ENCODE results near the gene FBN1. TPM values are rescaled to one million over a fixed set of nuclear protein-coding genes. Genes with fewer than 3 reads are reported as not detected.

The FBN1 gene
- total RNA-seq, 1 experiment from 2014 or later: 5.5 TPM

DNA sequence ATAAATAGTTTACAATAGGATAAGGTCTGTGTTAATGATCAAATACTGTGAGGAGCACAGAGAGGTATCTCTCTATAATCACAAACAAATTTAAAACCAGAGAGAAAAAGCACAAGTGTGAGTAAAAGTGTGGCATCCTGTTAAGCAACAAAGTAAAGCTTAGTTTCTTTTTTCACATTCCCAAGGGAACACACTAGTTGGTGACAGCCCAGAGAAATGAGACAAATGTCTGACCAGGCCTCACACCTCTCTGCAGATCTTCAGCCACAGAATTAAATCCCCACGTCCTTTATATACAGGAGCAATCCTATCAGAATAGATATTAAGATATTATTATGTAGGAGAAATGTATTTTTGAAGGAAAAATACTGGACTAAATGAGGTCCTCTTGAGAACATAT, 2.7 kb downstream of the FBN1 start:
- H3K27me3 ChIP-seq (ENCODE audit: control insufficient read depth, insufficient read depth, low read length): peaks cover 34% of the 10 kb centered on the region
- DNase-seq: no peak
- no peak overlapping the region for H3K4me3 ChIP-seq (ENCODE audit: insufficient read depth, low read depth, low read length)
- H3K36me3 ChIP-seq (replicated peaks; ENCODE audit: control insufficient read depth, insufficient read depth, low read length): no peaks in the 10 kb centered on the region

DNA sequence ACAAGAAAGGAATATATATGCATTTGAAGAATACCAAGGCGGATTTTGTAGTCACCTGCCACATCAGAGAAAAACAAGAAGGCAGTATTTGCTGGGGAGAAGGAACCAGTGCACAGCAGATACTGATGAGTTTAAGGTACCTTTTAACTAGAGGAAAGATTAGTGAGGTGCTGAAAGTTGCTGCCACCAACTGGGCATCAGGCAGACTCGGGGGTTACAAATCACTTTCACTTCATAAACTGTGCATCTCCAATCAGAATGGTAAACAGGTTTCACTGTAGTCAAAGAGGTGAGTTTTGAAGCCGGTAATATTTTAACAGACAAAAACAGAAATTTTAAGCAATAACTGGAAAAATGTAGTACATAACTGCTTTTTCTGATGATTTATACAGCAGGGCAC, 4.1 kb downstream of the FBN1 start:
- Histone ChIP-seq H3K36me3 (replicated peaks; ENCODE audit: control insufficient read depth, insufficient read depth, low read length) (no peaks in the 10 kb centered on the region), H3K4me3 (ENCODE audit: insufficient read depth, low read depth, low read length) (no peak overlapping the region), H3K27me3 (ENCODE audit: control insufficient read depth, insufficient read depth, low read length) (peaks cover 29% of the 10 kb centered on the region)
- DNase-seq: peak; percentile 20

DNA sequence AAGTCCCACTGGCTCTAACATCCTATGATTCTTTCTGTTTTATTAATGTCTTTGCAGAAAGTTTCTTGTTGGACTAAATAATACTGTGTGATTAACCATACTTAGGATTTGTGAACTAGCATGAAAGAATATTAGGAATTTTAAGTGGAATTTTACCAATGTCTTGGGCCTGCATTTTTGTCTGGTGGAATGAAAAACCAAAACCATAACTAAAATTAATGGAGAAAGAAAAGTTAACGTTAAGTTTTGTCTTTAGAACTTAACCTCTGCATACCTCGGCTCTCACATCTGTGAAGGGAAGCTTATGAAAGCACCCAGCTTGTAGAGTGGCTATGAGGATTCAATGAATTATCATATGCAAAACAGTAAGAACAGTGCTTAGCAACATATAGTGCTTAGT, 6.5 kb downstream of the FBN1 start:
- Histone ChIP-seq H3K4me3 (ENCODE audit: insufficient read depth, low read depth, low read length) (no peak overlapping the region), H3K36me3 (replicated peaks; ENCODE audit: control insufficient read depth, insufficient read depth, low read length) (no peaks in the 10 kb centered on the region), H3K27me3 (ENCODE audit: control insufficient read depth, insufficient read depth, low read length) (peaks cover 6% of the 10 kb centered on the region)
- DNase-seq: no peak

DNA sequence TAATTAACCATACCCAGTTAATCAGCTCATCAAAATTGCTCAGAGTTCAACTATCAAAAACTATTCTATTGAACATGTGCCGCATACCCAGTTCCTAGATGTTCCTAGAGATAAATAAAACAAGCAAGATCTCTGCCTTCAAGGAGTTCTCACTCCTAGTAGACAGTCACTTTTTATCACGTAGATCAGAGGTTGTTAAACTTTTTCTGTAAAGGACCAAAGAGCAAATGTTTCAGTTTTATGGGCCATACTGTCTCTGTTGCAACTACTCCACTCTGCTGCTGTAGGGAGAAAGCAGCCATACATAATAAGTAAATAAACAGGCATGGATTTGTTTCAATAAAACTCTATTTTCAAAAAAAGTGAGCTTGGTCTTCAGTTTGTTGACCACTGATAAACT, 7.9 kb downstream of the FBN1 start:
- Histone ChIP-seq H3K27me3 (ENCODE audit: control insufficient read depth, insufficient read depth, low read length) (no peaks in the 10 kb centered on the region), H3K36me3 (replicated peaks; ENCODE audit: control insufficient read depth, insufficient read depth, low read length) (no peaks in the 10 kb centered on the region), H3K4me3 (ENCODE audit: insufficient read depth, low read depth, low read length) (no peak overlapping the region)
- no peak for DNase-seq

DNA sequence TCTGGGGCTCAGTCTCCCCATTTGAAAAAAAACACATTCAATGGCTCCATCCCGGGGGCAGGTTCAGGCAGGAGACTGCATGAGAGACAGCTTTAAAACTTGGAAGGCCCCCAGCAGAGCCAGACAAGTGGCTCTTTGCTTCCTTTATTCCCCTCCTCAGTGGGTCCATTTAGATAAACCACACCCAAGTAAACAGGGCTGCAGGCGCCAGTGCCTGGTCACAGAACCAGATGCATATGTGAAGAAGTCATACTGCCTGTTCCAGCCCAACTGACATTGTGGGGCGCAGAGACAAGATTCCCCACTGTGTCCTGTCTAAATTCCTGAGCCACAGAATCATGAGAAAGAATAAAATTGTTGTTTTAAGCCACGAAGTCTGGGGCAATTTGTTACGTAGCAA, 9.0 kb downstream of the FBN1 start:
- DNase-seq: no peak
- no peaks in the 10 kb centered on the region for H3K36me3 ChIP-seq (replicated peaks; ENCODE audit: control insufficient read depth, insufficient read depth, low read length)
- no peak overlapping the region for H3K4me3 ChIP-seq (ENCODE audit: insufficient read depth, low read depth, low read length)
- H3K27me3 ChIP-seq (ENCODE audit: control insufficient read depth, insufficient read depth, low read length): no peaks in the 10 kb centered on the region

DNA sequence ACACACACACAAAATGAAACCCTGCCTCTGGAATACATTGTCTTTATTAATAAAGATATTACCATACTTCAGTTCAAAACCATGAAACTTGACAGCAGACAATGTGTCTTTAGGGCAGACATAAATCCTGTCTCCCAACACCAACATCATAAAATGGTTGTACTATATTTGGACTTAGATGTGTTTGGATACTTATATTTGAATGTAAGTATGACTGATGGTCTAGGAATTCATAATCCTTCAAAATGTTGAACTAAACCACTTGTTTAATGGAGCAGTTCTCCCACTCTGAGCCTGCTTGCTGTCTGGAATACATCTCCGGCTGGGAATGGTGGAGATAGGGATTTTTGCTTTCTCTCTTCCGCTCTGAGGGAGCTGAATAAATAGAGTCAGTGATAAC, 10.6 kb downstream of the FBN1 start:
- H3K4me3 ChIP-seq (ENCODE audit: insufficient read depth, low read depth, low read length): no peak overlapping the region
- no peak for DNase-seq
- no peaks in the 10 kb centered on the region for H3K36me3 ChIP-seq (replicated peaks; ENCODE audit: control insufficient read depth, insufficient read depth, low read length)
- no peaks in the 10 kb centered on the region for H3K27me3 ChIP-seq (ENCODE audit: control insufficient read depth, insufficient read depth, low read length)

DNA sequence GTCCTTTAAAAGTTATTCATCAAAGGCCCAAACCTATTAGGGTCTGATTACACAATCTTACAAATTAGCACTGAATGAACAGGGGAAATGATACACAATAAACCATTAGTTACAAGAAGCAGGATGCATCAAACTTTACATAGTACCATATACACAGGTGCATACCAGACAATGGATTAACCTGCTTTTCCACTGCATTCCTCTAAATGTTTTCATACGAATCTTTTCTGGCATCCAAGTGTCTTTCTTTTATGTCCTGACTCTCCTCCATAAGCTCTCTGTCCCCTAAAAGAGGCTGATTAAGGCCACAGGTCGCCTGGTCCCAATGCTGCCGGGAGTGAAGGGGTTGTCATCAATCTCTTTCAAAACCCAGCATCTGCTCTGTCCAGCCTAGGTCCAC, 11.4 kb downstream of the FBN1 start:
- Histone ChIP-seq H3K27me3 (ENCODE audit: control insufficient read depth, insufficient read depth, low read length) (no peaks in the 10 kb centered on the region), H3K4me3 (ENCODE audit: insufficient read depth, low read depth, low read length) (no peak overlapping the region), H3K36me3 (replicated peaks; ENCODE audit: control insufficient read depth, insufficient read depth, low read length) (no peaks in the 10 kb centered on the region)
- no peak for DNase-seq

DNA sequence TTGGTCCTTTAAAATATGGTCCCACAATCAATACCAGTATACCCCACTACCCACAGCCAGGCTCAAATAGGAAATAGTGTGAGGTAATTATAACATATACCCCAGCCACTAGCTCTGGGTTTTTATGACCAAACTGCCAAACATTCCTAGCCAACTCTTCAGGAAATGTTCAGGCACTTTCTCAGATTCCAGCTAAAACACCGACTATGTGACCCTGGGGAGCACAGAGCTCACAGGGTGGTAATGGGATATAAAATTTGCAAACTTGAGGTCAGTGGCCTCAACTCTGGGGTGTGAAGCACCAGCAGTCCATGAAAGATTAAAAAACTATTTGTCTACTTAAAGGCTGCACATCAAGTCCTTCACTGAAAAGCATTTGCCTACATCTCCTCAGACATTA, 12.9 kb downstream of the FBN1 start:
- DNase-seq: no peak
- no peaks in the 10 kb centered on the region for H3K36me3 ChIP-seq (replicated peaks; ENCODE audit: control insufficient read depth, insufficient read depth, low read length)
- no peaks in the 10 kb centered on the region for H3K27me3 ChIP-seq (ENCODE audit: control insufficient read depth, insufficient read depth, low read length)

DNA sequence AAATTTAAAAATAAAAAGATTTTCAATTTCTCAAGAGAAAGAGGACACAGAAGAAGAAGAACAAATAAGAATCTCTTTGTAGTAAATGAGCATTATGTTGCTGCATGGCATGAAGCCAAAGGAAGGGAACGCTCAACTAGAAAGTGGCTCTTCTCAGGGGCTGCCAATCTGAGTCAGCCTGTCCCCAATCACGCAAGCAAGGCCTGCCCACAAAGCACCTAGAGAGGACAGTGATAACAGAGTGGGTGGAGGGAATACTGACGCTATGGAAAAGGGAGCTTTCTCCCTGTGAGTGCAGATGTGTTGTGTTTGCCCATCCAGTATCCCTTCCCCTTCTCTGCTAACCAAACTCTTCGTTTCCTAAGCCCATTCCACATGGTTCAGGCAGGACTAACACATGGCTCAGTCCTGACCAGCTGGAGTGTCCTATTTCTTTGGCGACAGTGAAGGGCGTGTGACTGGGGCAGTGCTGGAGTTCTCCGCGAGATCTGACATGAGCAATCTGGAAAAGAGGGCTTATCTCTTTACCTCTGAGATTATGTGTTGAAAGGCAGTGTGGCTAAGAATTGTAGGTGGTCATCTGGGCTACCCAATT, 14.2 kb downstream of the FBN1 start:
- no peak for DNase-seq
- Histone ChIP-seq H3K27me3 (ENCODE audit: control insufficient read depth, insufficient read depth, low read length) (no peaks in the 10 kb centered on the region), H3K4me3 (ENCODE audit: insufficient read depth, low read depth, low read length) (no peak overlapping the region), H3K36me3 (replicated peaks; ENCODE audit: control insufficient read depth, insufficient read depth, low read length) (no peaks in the 10 kb centered on the region)

More for the DNA sequence above, 12.9 kb downstream of the FBN1 start:
- H3K4me3 ChIP-seq (ENCODE audit: insufficient read depth, low read depth, low read length): no peak overlapping the region

DNA sequence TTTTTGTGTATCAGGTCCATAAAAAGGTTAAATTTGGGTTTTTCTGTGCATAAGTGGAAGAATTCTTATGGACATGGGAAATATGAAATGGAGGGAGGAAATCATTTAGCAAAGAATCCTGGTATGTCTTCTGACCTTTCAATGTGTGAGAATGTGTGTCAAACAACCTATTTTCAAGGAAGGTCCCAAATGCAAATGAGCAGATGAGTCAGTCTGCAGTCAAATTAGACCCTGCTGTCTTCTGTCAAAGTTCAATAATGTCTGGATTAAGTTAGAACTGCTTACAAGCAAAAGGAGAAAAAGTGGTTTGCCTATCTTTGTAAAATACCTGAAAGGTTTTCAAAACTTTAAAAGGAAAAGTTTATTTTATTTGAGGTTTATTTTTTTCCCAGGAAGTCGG, 15.3 kb downstream of the FBN1 start:
- H3K36me3 ChIP-seq (replicated peaks; ENCODE audit: control insufficient read depth, insufficient read depth, low read length): no peaks in the 10 kb centered on the region
- no peaks in the 10 kb centered on the region for H3K27me3 ChIP-seq (ENCODE audit: control insufficient read depth, insufficient read depth, low read length)
- no peak overlapping the region for H3K4me3 ChIP-seq (ENCODE audit: insufficient read depth, low read depth, low read length)
- DNase-seq: no peak

DNA sequence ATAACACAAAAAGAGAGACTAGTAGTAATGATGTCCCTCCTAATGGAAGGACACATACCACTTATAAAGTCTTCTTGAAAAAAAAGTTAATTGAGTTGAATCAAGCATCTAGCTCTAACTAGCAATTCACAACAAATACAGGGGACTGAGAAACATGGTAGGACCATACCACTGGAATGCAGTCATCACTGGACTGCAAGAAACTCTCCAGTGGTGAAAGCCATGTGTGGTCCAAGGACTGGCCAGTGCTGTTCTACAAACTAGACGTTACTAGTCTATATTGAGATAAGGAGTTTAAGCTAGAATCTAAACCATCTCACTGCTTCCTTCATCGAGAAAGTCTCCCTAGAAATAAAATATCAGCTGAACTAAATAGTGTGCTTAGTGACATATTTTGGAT, 16.7 kb downstream of the FBN1 start:
- H3K27me3 ChIP-seq (ENCODE audit: control insufficient read depth, insufficient read depth, low read length): no peaks in the 10 kb centered on the region
- no peaks in the 10 kb centered on the region for H3K36me3 ChIP-seq (replicated peaks; ENCODE audit: control insufficient read depth, insufficient read depth, low read length)
- no peak overlapping the region for H3K4me3 ChIP-seq (ENCODE audit: insufficient read depth, low read depth, low read length)
- no peak for DNase-seq

DNA sequence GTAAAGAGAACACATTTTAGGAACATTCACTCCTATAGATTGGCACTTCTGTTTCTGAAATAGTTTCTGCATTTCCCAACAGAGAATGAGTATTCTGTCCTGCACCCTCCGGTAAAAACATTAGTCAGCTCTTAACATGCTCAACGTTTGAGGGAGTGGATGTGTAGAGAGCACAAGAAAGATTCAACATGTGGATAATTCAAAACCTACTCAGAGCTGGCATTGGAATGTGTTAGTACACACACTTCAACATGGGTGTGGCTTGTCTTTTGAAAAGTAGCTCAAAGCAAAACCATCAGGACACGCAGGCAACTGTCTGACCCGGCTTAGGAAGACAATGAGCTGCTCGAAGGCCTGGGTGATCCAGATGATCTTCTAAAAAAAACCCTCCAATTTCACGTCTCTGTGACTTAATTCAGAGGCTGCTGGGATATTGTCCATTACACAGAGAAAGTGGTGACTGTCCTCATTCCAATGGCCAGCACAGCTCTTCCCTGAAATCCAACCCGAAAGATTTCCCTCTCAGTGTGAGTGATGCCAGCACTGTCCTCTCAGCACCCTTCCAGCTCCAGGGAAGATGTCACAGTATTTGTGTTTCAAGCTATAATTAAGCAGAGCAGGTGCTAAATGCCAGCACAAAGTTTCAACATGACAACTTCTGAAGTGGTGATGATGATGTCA, 18.1 kb downstream of the FBN1 start:
- H3K4me3 ChIP-seq (ENCODE audit: insufficient read depth, low read depth, low read length): no peak overlapping the region
- no peaks in the 10 kb centered on the region for H3K36me3 ChIP-seq (replicated peaks; ENCODE audit: control insufficient read depth, insufficient read depth, low read length)
- no peak for DNase-seq
- no peaks in the 10 kb centered on the region for H3K27me3 ChIP-seq (ENCODE audit: control insufficient read depth, insufficient read depth, low read length)

DNA sequence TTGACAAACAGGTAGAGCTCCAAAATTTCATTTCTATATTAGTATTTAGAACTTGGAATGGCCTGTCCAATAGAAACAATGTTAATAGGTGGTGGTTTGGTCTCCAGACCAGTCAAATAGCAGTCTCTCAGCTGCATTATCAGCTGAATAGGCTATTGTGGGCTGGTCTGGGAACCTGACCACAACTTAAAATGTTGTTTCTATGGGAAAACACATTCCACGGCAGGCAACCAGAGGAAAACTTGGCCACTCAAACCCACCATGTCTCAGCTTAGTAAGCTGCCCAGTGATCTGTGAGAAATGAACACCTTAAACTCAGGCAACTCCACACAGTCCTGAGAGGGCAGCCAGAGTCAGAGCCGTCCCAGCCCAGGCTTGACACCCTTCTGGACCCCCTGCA, 20.4 kb downstream of the FBN1 start:
- no peak for DNase-seq

DNA sequence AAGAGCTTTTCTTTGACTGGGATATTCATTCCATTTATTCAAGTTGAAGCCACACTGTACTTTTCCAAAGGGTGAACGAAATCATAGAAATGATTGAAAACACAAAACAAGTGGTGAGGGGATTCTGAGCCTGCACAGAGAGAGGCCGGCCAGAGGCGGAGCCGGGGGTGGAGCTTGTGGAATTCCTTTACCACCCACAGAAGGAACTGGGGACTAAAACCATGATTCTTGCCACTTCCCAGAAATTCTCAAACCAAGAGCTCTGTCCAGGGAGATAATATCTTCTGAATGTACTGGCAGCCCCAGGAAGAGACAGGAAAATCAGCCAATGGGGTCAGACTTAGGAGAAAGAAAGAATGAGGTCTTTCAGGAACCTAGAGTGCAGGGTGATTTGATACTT, 20.8 kb downstream of the FBN1 start:
- Histone ChIP-seq H3K4me3 (ENCODE audit: insufficient read depth, low read depth, low read length) (no peak overlapping the region), H3K36me3 (replicated peaks; ENCODE audit: control insufficient read depth, insufficient read depth, low read length) (no peaks in the 10 kb centered on the region), H3K27me3 (ENCODE audit: control insufficient read depth, insufficient read depth, low read length) (no peaks in the 10 kb centered on the region)
- DNase-seq: peak; percentile 33

More for the DNA sequence above, 20.4 kb downstream of the FBN1 start:
- Histone ChIP-seq H3K4me3 (ENCODE audit: insufficient read depth, low read depth, low read length) (no peak overlapping the region), H3K36me3 (replicated peaks; ENCODE audit: control insufficient read depth, insufficient read depth, low read length) (no peaks in the 10 kb centered on the region), H3K27me3 (ENCODE audit: control insufficient read depth, insufficient read depth, low read length) (no peaks in the 10 kb centered on the region)

DNA sequence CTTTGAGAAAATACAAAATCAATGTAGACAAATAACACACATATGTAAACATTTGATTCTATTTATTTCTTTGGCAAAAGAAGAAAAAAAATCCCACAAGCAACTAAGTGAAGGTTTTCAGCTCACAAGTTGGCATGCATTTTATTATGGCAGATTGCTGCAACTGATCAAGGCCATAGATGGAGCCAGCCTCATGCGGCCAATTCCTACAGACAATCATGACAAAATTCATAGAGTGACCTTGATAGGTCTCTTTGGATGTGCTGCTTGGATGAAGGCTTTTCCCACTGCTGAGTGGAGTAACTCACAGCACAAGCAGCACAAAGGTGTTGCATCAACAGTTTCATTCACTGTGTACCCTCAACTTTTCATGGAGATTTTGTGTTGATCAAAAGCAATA, 22.1 kb downstream of the FBN1 start:
- Histone ChIP-seq H3K36me3 (replicated peaks; ENCODE audit: control insufficient read depth, insufficient read depth, low read length) (no peaks in the 10 kb centered on the region), H3K27me3 (ENCODE audit: control insufficient read depth, insufficient read depth, low read length) (no peaks in the 10 kb centered on the region), H3K4me3 (ENCODE audit: insufficient read depth, low read depth, low read length) (no peak overlapping the region)
- no peak for DNase-seq

DNA sequence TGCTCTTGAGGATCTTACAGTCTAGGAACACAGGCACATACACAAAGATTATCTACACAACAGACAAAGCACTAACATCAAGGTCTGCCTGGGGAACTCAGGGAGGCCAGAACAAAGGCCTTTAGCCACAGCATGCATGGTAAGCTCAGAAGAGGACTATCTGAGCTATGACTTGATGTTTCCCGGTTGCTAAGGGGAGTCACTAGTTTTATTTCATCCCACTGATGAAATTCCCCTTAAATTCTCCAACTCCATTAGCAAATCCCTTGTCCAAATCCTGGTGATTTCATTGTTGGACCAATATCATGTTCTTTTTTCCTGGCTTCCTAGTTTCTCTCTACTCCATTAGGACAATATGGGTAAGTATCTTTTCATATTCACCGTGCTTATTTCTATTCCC, 23.3 kb downstream of the FBN1 start:
- DNase-seq: no peak
- no peak overlapping the region for H3K4me3 ChIP-seq (ENCODE audit: insufficient read depth, low read depth, low read length)
- H3K27me3 ChIP-seq (ENCODE audit: control insufficient read depth, insufficient read depth, low read length): no peaks in the 10 kb centered on the region
- H3K36me3 ChIP-seq (replicated peaks; ENCODE audit: control insufficient read depth, insufficient read depth, low read length): no peaks in the 10 kb centered on the region
